Suprapubic skin (tissue), 4 donors: ENCODE results near the gene KRT71. TPM values are rescaled to one million over a fixed set of nuclear protein-coding genes. Genes with fewer than 3 reads are reported as not detected.
"Not testable (repeated sequence)": the region's sequence is repeated elsewhere in the genome, so short reads cannot be mapped to it uniquely, and the experiment has no call there.

Source experiments
- DNase-seq, 2 donors: peaks; one replicate each; pipeline ENCODE4 v3.0.0-alpha.2; 2019; ENCODE audit warnings: low spot score in 2 of 2
- H3K27ac ChIP-seq: fragments of 200-600 bp; sonication (generic); one replicate; pipeline ENCODE4 v1.5.1; 2019
- H3K27me3 ChIP-seq: fragments of 200-600 bp; sonication (generic); one replicate; pipeline ENCODE4 v1.5.1; 2019
- H3K36me3 ChIP-seq: fragments of 200-600 bp; sonication (generic); one replicate; pipeline ENCODE4 v1.5.1; 2019
- H3K4me1 ChIP-seq: fragments of 200-600 bp; sonication (generic); one replicate; pipeline ENCODE4 v1.5.1; 2019
- H3K4me3 ChIP-seq: fragments of 200-600 bp; sonication (generic); one replicate; pipeline ENCODE4 v1.5.1; 2019; ENCODE audit warnings: mild to moderate bottlenecking
- H3K9me3 ChIP-seq: fragments of 200-600 bp; sonication (generic); one replicate; pipeline ENCODE4 v1.5.1; 2019
- EP300 ChIP-seq: sonication (generic); formaldehyde crosslinking; IDR thresholded peaks from one replicate; pipeline ENCODE4 v1.6.1; 2017; ENCODE audit warnings: antibody characterized with exemption
- POLR2A ChIP-seq, 2 donors: fragments of 450-650 bp; IDR thresholded peaks; one replicate each; pipeline ENCODE4 v1.6.1; 2017; ENCODE audit warnings: antibody characterized with exemption in 2 of 2, mild to moderate bottlenecking in 2 of 2, moderate library complexity in 2 of 2
- POLR2AphosphoS5 ChIP-seq, 3 donors: sonication (generic); formaldehyde crosslinking; IDR thresholded peaks; one replicate each; pipeline ENCODE4 v1.6.1; 2017; ENCODE audit warnings: antibody characterized with exemption in 3 of 3
- WGBS: methylation state at CpG from one replicate; pipeline ENCODE4 v1.1.5; 2018; 5-methylcytosine and 5-hydroxymethylcytosine counted together
- total RNA-seq, 4 donors: library from RNA; depleted of rRNA; stranded (reverse); fragments of >200 nt; gene quantifications; one replicate each; pipeline ENCODE4 v1.1.0, GENCODE V29; 2016
- TF ChIP-seq, protein P1 (sequence below), 2 donors: fragments of 200-600 bp in 1 of 2; fragments of 450-650 bp in 1 of 2; sonication (generic) in 1 of 2; IDR thresholded peaks; one replicate each; pipeline ENCODE4 v1.5.1; 2016 to 2019; ENCODE audit warnings: antibody characterized with exemption in 2 of 2, mild to moderate bottlenecking in 1 of 2, moderate library complexity in 1 of 2

KRT71 gene
- total RNA-seq, 4 donors from 2014 or later, result 5.5 to 231 (median 70.8) TPM

DNA sequence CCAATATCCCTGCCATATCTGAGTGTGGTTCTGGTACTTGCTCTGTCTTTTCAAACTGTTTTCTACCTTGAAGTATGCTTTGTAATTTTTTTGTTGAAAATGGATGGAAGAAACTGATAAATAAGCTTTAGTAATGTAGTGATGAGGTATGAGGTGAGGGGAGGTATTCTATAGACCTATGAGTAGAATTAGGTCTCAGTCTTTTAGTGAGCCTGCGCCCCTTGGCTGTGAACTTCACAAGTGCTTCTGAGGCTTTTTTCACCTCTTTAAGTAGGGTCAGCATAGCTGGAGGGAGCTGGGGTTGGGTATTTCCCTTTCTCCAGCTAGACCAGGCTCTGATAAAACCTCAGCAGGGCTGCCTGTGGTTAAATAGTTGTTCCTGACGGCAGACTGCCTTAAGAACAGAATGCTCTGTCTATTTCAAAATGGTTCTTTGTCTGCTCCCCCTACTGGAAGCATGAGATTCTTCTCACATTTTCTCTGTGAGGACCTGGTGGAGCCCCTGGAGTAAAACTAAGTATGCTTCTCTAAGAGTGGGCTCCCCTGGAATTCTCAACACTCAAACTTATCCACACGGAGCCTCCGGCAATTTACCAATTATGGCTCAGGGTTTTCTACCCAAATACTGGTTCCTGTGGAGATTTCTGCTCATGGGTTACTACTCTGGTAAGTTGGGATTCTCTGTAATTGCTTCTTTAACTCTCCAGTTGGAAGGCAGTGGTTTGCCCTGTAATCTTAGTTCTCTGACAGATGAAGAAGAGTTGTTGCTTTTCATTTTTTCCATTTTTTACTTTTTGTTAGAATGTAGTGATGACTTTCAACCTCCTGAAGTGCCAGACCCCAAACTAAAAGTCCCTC, 45.9 kb downstream of the KRT71 start:
- Histone ChIP-seq H3K27me3 (no peaks in the 10 kb centered on the region), H3K9me3 (no peaks in the 10 kb centered on the region), H3K4me3 (no peak overlapping the region), H3K27ac (no peak overlapping the region), H3K36me3 (no peaks in the 10 kb centered on the region), H3K4me1 (peaks cover 6% of the 10 kb centered on the region)
- WGBS, result 48% methylated on average over 4 of the region's 4 CpGs
- DNase-seq, result no peak
- no peak for TF ChIP-seq POLR2AphosphoS5 (IDR thresholded peaks at IDR 0.05)
- TF ChIP-seq, protein P1, sequence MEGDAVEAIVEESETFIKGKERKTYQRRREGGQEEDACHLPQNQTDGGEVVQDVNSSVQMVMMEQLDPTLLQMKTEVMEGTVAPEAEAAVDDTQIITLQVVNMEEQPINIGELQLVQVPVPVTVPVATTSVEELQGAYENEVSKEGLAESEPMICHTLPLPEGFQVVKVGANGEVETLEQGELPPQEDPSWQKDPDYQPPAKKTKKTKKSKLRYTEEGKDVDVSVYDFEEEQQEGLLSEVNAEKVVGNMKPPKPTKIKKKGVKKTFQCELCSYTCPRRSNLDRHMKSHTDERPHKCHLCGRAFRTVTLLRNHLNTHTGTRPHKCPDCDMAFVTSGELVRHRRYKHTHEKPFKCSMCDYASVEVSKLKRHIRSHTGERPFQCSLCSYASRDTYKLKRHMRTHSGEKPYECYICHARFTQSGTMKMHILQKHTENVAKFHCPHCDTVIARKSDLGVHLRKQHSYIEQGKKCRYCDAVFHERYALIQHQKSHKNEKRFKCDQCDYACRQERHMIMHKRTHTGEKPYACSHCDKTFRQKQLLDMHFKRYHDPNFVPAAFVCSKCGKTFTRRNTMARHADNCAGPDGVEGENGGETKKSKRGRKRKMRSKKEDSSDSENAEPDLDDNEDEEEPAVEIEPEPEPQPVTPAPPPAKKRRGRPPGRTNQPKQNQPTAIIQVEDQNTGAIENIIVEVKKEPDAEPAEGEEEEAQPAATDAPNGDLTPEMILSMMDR (IDR thresholded peaks at IDR 0.05), result peak; percentile 57 to 59
- TF ChIP-seq EP300, result no peak

DNA sequence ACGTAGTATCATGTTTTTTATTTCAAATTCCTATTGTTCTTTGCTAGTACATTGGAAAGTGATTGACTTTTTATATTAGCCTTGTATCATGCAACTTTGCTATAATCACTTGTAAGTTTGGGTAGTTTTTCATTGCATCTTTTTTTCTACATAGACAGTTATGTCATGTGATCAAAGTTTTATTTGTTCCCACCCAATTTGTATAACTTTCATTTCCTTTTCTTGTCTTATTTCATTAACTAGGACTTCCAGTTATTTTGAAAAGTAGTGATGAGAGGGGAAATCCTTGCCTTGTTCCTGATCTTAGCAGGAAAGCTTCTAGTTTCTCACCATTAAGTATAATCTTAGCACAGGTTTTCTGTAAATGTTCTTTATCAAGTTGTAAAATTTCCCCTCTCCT, 50.1 kb downstream of the KRT71 start:
- no peak for TF ChIP-seq POLR2A (IDR thresholded peaks at IDR 0.05)
- TF ChIP-seq POLR2AphosphoS5 (IDR thresholded peaks at IDR 0.05), result no peak
- no peak for TF ChIP-seq EP300
- TF ChIP-seq, protein P1 (IDR thresholded peaks at IDR 0.05), result no peak
- Histone ChIP-seq H3K27me3 (no peaks in the 10 kb centered on the region), H3K9me3 (no peaks in the 10 kb centered on the region), H3K4me1 (peaks cover 6% of the 10 kb centered on the region), H3K36me3 (no peaks in the 10 kb centered on the region), H3K4me3 (no peak overlapping the region), H3K27ac (no peak overlapping the region)
- DNase-seq, result no peak
- WGBS, result 87% methylated on average over 1 of the region's 1 CpG

DNA sequence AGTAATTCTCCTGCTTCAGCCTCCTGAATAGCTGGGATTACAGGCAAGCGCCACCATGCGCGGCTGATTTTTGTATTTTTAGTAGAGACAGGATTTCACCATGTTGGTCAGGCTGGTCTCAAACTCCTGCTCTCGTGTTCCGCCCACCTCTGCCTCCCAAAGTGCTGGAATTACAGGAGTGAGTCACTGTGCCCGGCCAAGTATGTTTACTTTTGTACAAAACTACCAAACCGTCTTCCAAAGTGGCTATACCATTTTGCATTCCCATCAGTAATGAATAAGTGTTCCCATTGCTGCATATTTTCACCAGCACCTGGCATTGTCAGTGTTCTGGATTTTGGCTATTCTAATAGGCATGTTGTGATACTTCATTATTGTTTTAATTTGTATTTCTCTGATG, 51.5 kb downstream of the KRT71 start:
- Histone ChIP-seq H3K36me3 (no peaks in the 10 kb centered on the region), H3K4me1 (peaks cover 7% of the 10 kb centered on the region), H3K27me3 (no peaks in the 10 kb centered on the region), H3K9me3 (no peaks in the 10 kb centered on the region), H3K27ac (no peak overlapping the region), H3K4me3 (no peak overlapping the region)
- DNase-seq, result no peak
- TF ChIP-seq EP300, result no peak
- WGBS, result 94% methylated on average over 7 of the region's 7 CpGs

DNA sequence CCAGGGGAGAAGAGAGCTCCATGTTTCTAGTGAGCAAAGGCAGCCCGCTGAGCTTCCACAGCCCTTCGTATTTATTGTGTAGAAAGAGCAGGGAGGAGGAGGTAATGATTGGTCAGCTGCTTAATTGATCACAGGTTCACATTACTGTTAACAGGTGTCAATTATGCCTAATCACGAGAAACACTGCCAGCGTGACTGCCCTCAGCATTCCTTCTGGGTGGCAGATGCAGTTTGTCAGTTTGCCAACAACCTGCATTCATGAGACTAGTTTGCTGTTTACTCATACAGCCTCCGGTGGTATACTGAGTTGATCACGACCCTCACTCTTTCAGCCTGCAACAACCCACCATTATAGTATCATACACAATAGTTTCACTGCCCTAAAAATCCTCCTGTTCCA, 52.4 kb downstream of the KRT71 start:
- H3K4me1 ChIP-seq, result peaks cover 16% of the 10 kb centered on the region
- H3K27ac ChIP-seq, H3K4me3 ChIP-seq, H3K27me3 ChIP-seq, H3K36me3 ChIP-seq, DNase-seq, H3K9me3 ChIP-seq: not testable (repeated sequence)
- 80% methylated on average over 6 of the region's 6 CpGs for WGBS

DNA sequence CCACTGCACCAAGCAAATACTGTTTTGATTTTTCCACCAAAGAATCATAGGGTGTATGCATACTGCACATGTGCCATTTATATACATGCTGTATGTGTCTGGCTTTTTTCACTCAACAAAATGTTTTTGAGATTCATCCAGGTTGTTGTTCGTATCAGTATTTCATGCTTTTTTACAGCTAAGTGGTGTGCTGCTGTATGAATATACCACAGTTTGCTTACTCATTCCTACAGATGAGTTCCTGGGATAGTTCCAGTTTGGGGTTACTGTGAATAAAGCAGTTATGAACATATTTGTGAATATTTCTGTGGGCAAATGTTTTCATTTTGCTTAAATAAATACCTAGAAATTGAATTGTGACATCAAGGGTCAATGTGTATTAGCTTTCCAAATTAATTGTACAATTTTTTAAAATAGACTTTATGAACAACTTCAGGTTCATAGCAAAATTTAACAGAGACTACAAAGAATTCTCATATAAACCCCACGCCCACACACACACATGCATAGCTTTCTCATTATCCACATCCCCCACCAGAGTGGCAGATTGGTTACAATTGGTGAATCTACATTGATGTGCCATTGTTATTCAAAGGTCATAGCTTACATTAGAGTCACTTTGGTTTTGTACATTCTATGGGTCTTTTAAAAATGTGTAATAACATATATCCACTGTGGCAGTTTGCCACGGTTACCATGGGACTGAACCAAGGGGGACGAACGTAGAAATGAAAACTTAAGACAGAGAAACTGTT, 53.0 kb downstream of the KRT71 start:
- no peak overlapping the region for H3K27ac ChIP-seq
- no peaks in the 10 kb centered on the region for H3K36me3 ChIP-seq
- H3K4me1 ChIP-seq, result peaks cover 22% of the 10 kb centered on the region
- H3K27me3 ChIP-seq, result no peaks in the 10 kb centered on the region
- no peaks in the 10 kb centered on the region for H3K9me3 ChIP-seq
- whole genome bisulfite sequencing, result 84% methylated on average over 5 of the region's 5 CpGs
- TF ChIP-seq, protein P1 (IDR thresholded peaks at IDR 0.05), result no peak
- no peak for TF ChIP-seq POLR2AphosphoS5 (IDR thresholded peaks at IDR 0.05)
- TF ChIP-seq EP300, result no peak
- TF ChIP-seq POLR2A (IDR thresholded peaks at IDR 0.05), result no peak
- DNase-seq, result no peak
- no peak overlapping the region for H3K4me3 ChIP-seq

DNA sequence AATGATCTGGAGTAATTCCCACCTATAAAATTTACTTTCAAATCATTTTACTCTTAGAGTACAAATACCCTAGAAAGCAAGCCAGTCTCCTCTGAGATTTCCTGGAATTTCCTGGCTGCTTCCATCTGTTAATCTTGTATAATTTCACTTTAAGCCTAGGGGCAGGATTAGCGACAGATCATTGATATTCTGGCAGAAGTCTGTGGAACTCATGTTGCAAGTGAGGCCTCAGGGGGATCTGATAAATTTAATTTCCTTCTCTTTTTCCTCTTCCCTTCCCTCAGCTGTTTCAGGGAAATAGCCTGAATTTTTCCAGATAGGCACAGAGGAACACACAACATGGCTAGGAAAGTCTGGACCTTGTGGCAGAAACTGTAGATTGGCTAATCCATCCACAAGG, 54.0 kb downstream of the KRT71 start:
- no peak for DNase-seq
- Histone ChIP-seq H3K27ac (no peak overlapping the region), H3K4me1 (peaks cover 32% of the 10 kb centered on the region), H3K4me3 (no peak overlapping the region), H3K27me3 (no peaks in the 10 kb centered on the region), H3K9me3 (no peaks in the 10 kb centered on the region), H3K36me3 (no peaks in the 10 kb centered on the region)
- TF ChIP-seq POLR2AphosphoS5 (IDR thresholded peaks at IDR 0.05), result no peak
- TF ChIP-seq, protein P1 (IDR thresholded peaks at IDR 0.05), result no peak
- TF ChIP-seq EP300, result no peak
- TF ChIP-seq POLR2A (IDR thresholded peaks at IDR 0.05), result no peak
- 22% methylated on average over 1 of the region's 1 CpG for WGBS
